HG02840 (cell line): Measurements from ENCODE around the gene PHAX.
"Not testable (repeated sequence)": the region's sequence is repeated elsewhere in the genome, so short reads cannot be mapped to it uniquely, and the experiment has no call there.

Source experiments
- ATAC-seq: cut with Tn5 transposase; IDR thresholded peaks from one replicate; pipeline ENCODE4 v1.9.1; 2021; ENCODE audit warnings: mild to moderate bottlenecking, moderate library complexity, moderate number of reproducible peaks; ENCODE audit not compliant: unreplicated experiment, low FRiP score

Gene PHAX

GRCh38 chr5:126650463-126650862, 49.7 kb downstream of the PHAX start:
- no peak for ATAC-seq

- no peak for ATAC-seq
Measured at GRCh38 chr5:126651013-126651577, 50.3 kb downstream of the PHAX start.

- ATAC-seq = no peak
Measured at GRCh38 chr5:126656401-126657007, 55.8 kb downstream of the PHAX start.

GRCh38 chr5:126658561-126658960, 57.8 kb downstream of the PHAX start:
- no peak for ATAC-seq

- ATAC-seq = no peak
Measured at GRCh38 chr5:126659805-126660482, 59.2 kb downstream of the PHAX start.

GRCh38 chr5:126664586-126664985, 63.8 kb downstream of the PHAX start:
- no peak for ATAC-seq

- ATAC-seq = not testable (repeated sequence)
Measured at GRCh38 chr5:126670109-126670508, 69.4 kb downstream of the PHAX start.

- ATAC-seq = not testable (repeated sequence)
Measured at GRCh38 chr5:126671681-126672080, 70.9 kb downstream of the PHAX start.

- ATAC-seq = no peak
Measured at GRCh38 chr5:126673477-126673876, 72.7 kb downstream of the PHAX start.

GRCh38 chr5:126674145-126674544, 73.4 kb downstream of the PHAX start:
- ATAC-seq = no peak

- no peak for ATAC-seq
Measured at GRCh38 chr5:126675338-126675737, 74.6 kb downstream of the PHAX start.

- no peak for ATAC-seq
Measured at GRCh38 chr5:126676195-126676624, 75.5 kb downstream of the PHAX start.
